ENCODE measurements around the gene GLIPR1L2.
"Not testable (repeated sequence)": the region's sequence is repeated elsewhere in the genome, so short reads cannot be mapped to it uniquely, and the experiment has no call there.

GLIPR1L2 gene

GRCh38 chr12:75390899-75391538 is at the start of gene GLIPR1L2:
Gene GLIPR1L2 (plus strand): TSS chr12:75391089. CDS start chr12:75391117, 28 bp downstream.
- DNase-seq: peak; percentile 98 to 100

- DNase-seq: no peak
Measured at GRCh38 chr12:75341873-75342272, 49.0 kb upstream of the GLIPR1L2 start.

- no peak for DNase-seq
Measured at GRCh38 chr12:75345531-75345930, 45.4 kb upstream of the GLIPR1L2 start.

GRCh38 chr12:75346215-75346614 is 44.7 kb upstream of the GLIPR1L2 start:
- not testable (repeated sequence) for DNase-seq

- DNase-seq: no peak
Measured at GRCh38 chr12:75349946-75350345, 40.9 kb upstream of the GLIPR1L2 start.

GRCh38 chr12:75350413-75350812 is 40.5 kb upstream of the GLIPR1L2 start:
- DNase-seq: no peak

- no peak for DNase-seq
Measured at GRCh38 chr12:75354011-75354410, 36.9 kb upstream of the GLIPR1L2 start.

- no peak for DNase-seq
Measured at GRCh38 chr12:75360920-75361319, 30.0 kb upstream of the GLIPR1L2 start.

GRCh38 chr12:75361408-75361807 is 29.5 kb upstream of the GLIPR1L2 start:
- DNase-seq: no peak

- DNase-seq: peak in 1 of 2 experiments; percentile 3
Measured at GRCh38 chr12:75364919-75365318, 26.0 kb upstream of the GLIPR1L2 start.

GRCh38 chr12:75366629-75367028 is 24.3 kb upstream of the GLIPR1L2 start:
- no peak for DNase-seq

- DNase-seq: no peak
Measured at GRCh38 chr12:75374971-75375370, 15.9 kb upstream of the GLIPR1L2 start.

GRCh38 chr12:75378354-75378753 is 12.5 kb upstream of the GLIPR1L2 start:
- no peak for DNase-seq

- no peak for DNase-seq
Measured at GRCh38 chr12:75389061-75389460, 1.8 kb upstream of the GLIPR1L2 start.

GRCh38 chr12:75389706-75390105 is 1.2 kb upstream of the GLIPR1L2 start:
- DNase-seq: no peak

- no peak for DNase-seq
Measured at GRCh38 chr12:75390156-75390898, 562 bp upstream of the GLIPR1L2 start.

GRCh38 chr12:75404231-75404630 is 13.3 kb downstream of the GLIPR1L2 start:
- DNase-seq: no peak

GRCh38 chr12:75407683-75408082 is 16.8 kb downstream of the GLIPR1L2 start:
- DNase-seq: no peak

GRCh38 chr12:75409830-75410229 is 18.9 kb downstream of the GLIPR1L2 start:
- no peak for DNase-seq

- DNase-seq: no peak
Measured at GRCh38 chr12:75414671-75415070, 23.8 kb downstream of the GLIPR1L2 start.

- no peak for DNase-seq
Measured at GRCh38 chr12:75419841-75420240, 29.0 kb downstream of the GLIPR1L2 start.

GRCh38 chr12:75427491-75427890 is 36.6 kb downstream of the GLIPR1L2 start:
- no peak for DNase-seq

- no peak for DNase-seq
Measured at GRCh38 chr12:75428767-75429166, 37.9 kb downstream of the GLIPR1L2 start.

- no peak for DNase-seq
Measured at GRCh38 chr12:75432924-75433323, 42.0 kb downstream of the GLIPR1L2 start.

GRCh38 chr12:75437564-75437963 is 46.7 kb downstream of the GLIPR1L2 start:
- no peak for DNase-seq
